ENCODE measurements around the gene SSBP4. TPM values are rescaled to one million over a fixed set of nuclear protein-coding genes. Genes with fewer than 3 reads are reported as not detected.
A peak's percentile ranks its signal among the peaks of the same experiment; 100 is the strongest.

Gene SSBP4
- total and polyA plus RNA-seq, 9 of the 15 experiments (the other 6 are each of a cell fraction or from before 2014, with no cell fraction given): 1.1 to 189 (median 39.0) TPM

DNA sequence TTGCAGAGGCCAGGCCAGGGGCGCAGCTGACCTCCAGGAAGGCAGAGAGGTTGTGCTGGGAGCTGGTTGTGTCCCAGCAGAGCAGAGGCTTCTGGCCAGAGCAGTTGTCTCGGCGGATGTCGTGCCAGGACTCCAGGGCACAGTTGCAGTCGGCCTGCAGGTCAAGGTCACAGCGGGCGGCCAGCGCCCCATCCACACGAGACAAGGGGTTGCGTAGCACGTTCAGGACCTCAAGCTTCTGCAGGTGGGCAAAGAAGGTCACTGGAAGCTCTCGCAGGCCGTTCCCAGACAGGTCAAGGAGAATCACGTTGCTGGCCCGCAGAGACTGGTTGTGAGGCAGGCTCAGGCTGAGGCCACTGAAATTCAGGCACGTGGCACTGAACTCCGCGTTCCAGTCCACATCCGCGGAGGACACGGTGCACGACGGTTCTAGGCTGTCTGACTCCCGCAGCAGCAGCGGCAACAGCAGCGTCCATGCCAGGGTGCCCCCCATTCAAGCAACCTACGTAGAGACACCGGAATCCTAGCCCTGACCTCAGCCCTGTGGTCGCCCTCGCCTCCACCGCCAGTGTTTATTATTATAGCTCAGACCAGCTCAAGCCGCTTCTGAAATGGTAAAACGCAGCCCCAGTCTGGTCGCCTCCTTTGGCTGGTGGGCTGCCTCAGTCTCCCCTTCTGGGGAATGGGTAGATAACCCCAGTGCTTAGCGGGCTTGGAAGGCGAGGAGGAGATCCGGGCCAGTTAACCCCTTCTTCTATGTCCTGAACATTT is 22.5 kb upstream of the SSBP4 start (continued):
- TF ChIP-seq HDAC2 (IDR thresholded peaks at IDR 0.05): peak; percentile 72

DNA sequence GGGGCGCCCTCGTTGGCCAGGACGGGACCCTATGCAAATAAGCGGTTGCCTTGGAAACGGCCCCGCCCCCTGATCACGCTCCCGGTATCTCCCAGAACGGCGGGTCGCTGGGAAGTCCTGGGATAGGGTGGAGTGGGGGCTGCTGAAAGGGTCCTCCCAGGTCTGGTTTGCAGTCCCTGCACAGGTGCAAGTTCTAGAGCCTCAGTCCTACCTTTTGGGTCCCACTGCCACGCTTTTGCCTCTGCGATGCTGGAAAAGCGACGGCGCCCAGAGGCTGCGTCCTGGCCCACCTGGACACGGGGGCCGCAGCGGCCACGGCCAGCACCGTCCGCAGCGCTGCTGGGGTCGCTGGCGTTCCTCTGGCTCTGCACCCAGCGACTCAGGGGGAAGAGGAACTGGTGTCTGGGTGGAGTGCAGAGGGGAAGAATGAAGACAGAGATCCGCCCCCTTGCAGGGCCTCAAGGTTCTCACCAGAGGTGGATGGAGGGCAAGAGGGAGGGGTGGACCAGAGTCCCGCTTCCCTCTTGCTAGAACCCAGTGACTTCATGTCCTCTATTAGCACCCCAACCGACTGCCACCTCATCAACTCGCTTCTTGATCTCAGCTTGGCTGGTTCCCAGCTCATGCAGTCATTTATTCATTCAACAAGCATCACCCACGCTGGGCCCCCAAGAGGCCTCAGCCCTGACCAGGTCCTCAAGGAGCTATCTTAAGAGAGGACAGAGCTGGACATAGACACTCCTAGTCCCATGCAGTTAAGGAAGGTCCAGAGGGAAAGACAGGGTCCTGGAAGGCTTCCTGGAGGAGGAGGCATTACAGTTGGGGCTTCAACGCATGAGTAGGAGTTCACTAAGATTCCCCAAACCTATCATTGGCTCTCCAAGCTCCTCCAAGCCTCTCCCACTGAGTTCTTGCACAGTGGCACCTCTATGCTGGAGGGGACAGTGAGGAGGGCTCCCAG is 21.7 kb upstream of the SSBP4 start, which contains the start of gene LRRC25:
LRRC25 (minus strand) TSS at position 381 of the 961 bp plus-strand sequence. CDS start 659 bp downstream, outside the sequence.
- Histone ChIP-seq H2AFZ (ENCODE audit: low read depth, low read length) (peak within 1 kb of the TSS; percentile 78), H3K4me3 (peak within 1 kb of the TSS; percentile 27), H3K27me3 (ENCODE audit: control insufficient read depth in 2 of 2, insufficient read depth in 2 of 2, low read length in 2 of 2) (no peaks in the 10 kb centered on the region), H3K9me3 (replicated peaks; ENCODE audit: control insufficient read depth, insufficient read depth, low read depth, low read length) (no peaks in the 10 kb centered on the region), H3K9me1 (ENCODE audit: control insufficient read depth, insufficient read depth, low read length) (no peaks in the 10 kb centered on the region), H3K36me3 (ENCODE audit: control insufficient read depth, insufficient read depth, low read length) (no peaks in the 10 kb centered on the region), H3K79me2 (ENCODE audit: control insufficient read depth, insufficient read depth, low read length) (no peaks in the 10 kb centered on the region), H3K9ac (ENCODE audit: insufficient read depth in 1 of 2, low read depth in 2 of 2, low read length in 2 of 2) (peak within 1 kb of the TSS in 1 of 2 experiments; percentile 82; a peak in 2 of 4 replicates), H3K4me1 (replicated peaks in 1 of 2; ENCODE audit: control insufficient read depth in 2 of 2, insufficient read depth in 2 of 2, low read length in 2 of 2) (peaks cover 12 to 28% of the 10 kb centered on the region in 2 experiments), H3K4me2 (ENCODE audit: insufficient read depth, low read length) (peak within 1 kb of the TSS; percentile 74), H3K27ac (ENCODE audit: extremely low read depth, low read depth, low read length) (no peak within 1 kb of the TSS), H4K20me1 (replicated peaks; ENCODE audit: control insufficient read depth, insufficient read depth, low read length) (no peaks in the 10 kb centered on the region)
- POLR2A ChIA-PET: interaction anchor here (1.1 to 2.5 kb wide), 3 partner anchors 9 to 17 kb away, joined by 4 to 28 read pairs (median 6); partner anchors contain the start of gene GDF15
- no peak for FAIRE-seq
- in situ Hi-C loops (cut with MboI): no loop called here
- intact Hi-C loops (cut with micrococcal nuclease): no loop called here
- BruUV-seq (replicated peaks): no TSS peak
- WGBS (ENCODE audit: insufficient coverage, low coverage, missing lambda C conversion rate): 5% methylated on average over 33 of the region's 33 CpGs
- CTCF ChIA-PET (ENCODE audit: low intra/inter-chr PET ratio): no interaction called here
- peak; percentile 53 to 78 (median 74) for DNase-seq (ENCODE audit: extremely low read depth in 1 of 4, low spot score in 3 of 4)
- peak; percentile 67 for ATAC-seq
- TF ChIP-seq ATF7 (IDR thresholded peaks at IDR 0.05) (0 out of 2 replicates have a peak, but pooled peaks have one; percentile 20), SMARCA4 (IDR thresholded peaks at IDR 0.05) (0 out of 2 replicates have a peak, but pooled peaks have one; percentile 18), CBX1 (IDR thresholded peaks at IDR 0.05; ENCODE audit: low read depth) (0 out of 2 replicates have a peak, but pooled peaks have one; percentile 27), ZBTB7A (IDR thresholded peaks at IDR 0.05; ENCODE audit: borderline replicate concordance, control insufficient read depth, low read depth, low read length) (peak; percentile 44; the same call in 1 of the 2 replicates), ZFP36 (IDR thresholded peaks at IDR 0.05; ENCODE audit: low read depth, low read length, partially characterized antibody) (peak; percentile 99), TARDBP (IDR thresholded peaks at IDR 0.05) (0 out of 2 replicates have a peak, but pooled peaks have one; percentile 41), BCOR (IDR thresholded peaks at IDR 0.05) (peak; percentile 91), CXXC5 (CRISPR knock-in tag; IDR thresholded peaks at IDR 0.05) (0 out of 2 replicates have a peak, but pooled peaks have one; percentile 38), NRF1 (conservative IDR thresholded peaks at IDR 0.05 in 1 of 2, IDR thresholded peaks at IDR 0.05 in 1 of 2) (peak; percentile 45 to 49; a peak in 2 of 4 replicates), PHF8 (IDR thresholded peaks at IDR 0.05; ENCODE audit: borderline replicate concordance, low read length) (peak; percentile 32; the same call in 1 of the 2 replicates), ZNF436 (CRISPR knock-in tag; IDR thresholded peaks at IDR 0.05) (peak; percentile 94), SREBF1 (IDR thresholded peaks at IDR 0.05; ENCODE audit: borderline replicate concordance, low read depth, low read length) (no peak), BMI1 (IDR thresholded peaks at IDR 0.05; ENCODE audit: low read length) (peak; percentile 46; the same call in 1 of the 2 replicates), CHD1 (IDR thresholded peaks at IDR 0.05; ENCODE audit: low read length) (peak; percentile 67), KDM1A (IDR thresholded peaks at IDR 0.05) (peak; percentile 48 to 85; a peak in 3 of 4 replicates), RBM25 (IDR thresholded peaks at IDR 0.05; ENCODE audit: low read depth, low read length, severe bottlenecking) (peak; percentile 81), SRF (CRISPR knock-in tag; IDR thresholded peaks at IDR 0.05) (no peak)
- TF ChIP-seq, protein P1, sequence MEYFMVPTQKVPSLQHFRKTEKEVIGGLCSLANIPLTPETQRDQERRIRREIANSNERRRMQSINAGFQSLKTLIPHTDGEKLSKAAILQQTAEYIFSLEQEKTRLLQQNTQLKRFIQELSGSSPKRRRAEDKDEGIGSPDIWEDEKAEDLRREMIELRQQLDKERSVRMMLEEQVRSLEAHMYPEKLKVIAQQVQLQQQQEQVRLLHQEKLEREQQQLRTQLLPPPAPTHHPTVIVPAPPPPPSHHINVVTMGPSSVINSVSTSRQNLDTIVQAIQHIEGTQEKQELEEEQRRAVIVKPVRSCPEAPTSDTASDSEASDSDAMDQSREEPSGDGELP (CRISPR knock-in tag; IDR thresholded peaks at IDR 0.05; ENCODE audit: borderline replicate concordance): peak; percentile 57; the same call in 1 of the 2 replicates

Data from K562 (cell line).